SIG-M5 treated with dmso at 0.1 percent for 504 hours (cell line): Measurements from ENCODE around the gene TTC28.
"Not testable (repeated sequence)": the region's sequence is repeated elsewhere in the genome, so short reads cannot be mapped to it uniquely, and the experiment has no call there.

Experiments used
- DNase-seq: peaks from one replicate; lab custom pipeline; 2025; ENCODE audit not compliant: unreplicated experiment; lab: John Stamatoyannopoulos, UW

The TTC28 gene

GRCh38 chr22:28112548-28113043, 567.0 kb downstream of the TTC28 start:
- peak; percentile 25 for DNase-seq

- no peak for DNase-seq
Measured at GRCh38 chr22:28112190-28112544, 567.5 kb downstream of the TTC28 start.

- DNase-seq, result no peak
Measured at GRCh38 chr22:28111501-28112189, 568.0 kb downstream of the TTC28 start.

DNA sequence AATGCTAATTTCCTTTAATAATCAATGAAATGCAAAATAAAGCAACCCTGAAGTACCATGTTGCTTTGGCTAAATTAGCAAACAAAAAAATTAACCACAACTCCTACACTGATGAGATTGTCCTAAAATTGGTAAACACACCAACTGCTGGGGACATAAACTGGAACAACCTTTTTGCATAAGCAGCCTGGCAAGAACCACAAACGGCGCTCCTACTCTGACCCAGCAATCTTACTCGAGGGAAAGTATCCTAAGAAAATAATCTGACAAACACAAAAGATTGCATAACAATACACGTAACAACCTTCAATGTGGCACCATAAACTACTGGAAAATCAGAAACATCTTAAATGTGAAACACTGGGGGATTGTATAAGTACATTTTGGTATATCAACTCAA, 570.8 kb downstream of the TTC28 start:
- DNase-seq, result no peak

GRCh38 chr22:28106617-28107016, 573.0 kb downstream of the TTC28 start:
- DNase-seq, result no peak

DNA sequence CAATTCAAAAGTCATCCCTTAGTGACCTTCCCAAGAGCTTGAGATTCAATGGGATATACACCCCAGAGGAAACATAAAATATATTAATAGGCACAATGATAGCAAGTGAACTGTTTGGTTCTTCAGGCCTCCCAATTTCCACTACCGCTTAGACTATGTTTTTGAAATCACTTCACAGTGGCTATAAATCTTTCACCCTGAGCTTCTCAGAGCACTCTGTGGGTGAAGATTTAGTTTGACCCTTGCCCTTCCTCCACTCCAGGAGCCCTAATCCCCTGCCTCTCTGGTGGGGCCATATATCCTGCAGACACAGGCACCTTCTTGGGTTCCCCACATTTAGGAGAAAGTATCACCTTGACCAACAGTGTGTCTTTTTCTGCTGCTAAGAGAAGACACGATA, 573.7 kb downstream of the TTC28 start:
- no peak for DNase-seq

- DNase-seq, result no peak
Measured at GRCh38 chr22:28105413-28105812, 574.2 kb downstream of the TTC28 start.

DNA sequence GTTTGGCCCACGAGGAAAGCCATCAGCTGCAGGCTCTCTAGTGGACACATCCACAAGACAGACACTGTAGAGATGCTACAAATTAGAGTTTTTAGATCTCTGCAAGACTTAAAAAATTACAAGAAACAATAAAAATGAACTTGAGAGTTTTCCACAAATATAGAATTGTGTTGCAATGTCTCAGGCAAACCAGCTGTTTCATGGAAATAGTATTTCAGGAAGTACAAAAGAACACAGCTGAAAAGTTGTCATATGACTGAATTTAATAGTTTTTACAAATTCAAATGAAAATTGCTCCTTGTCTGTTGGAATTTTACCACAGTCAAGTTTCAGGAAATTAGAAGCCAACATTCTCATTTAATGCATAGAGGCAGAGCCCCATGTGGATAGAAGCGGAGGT, 576.0 kb downstream of the TTC28 start:
- no peak for DNase-seq

- DNase-seq, result no peak
Measured at GRCh38 chr22:28102151-28102812, 577.4 kb downstream of the TTC28 start.

- DNase-seq, result no peak
Measured at GRCh38 chr22:28097627-28098026, 582.0 kb downstream of the TTC28 start.

GRCh38 chr22:28096161-28096560, 583.5 kb downstream of the TTC28 start:
- DNase-seq, result no peak

DNA sequence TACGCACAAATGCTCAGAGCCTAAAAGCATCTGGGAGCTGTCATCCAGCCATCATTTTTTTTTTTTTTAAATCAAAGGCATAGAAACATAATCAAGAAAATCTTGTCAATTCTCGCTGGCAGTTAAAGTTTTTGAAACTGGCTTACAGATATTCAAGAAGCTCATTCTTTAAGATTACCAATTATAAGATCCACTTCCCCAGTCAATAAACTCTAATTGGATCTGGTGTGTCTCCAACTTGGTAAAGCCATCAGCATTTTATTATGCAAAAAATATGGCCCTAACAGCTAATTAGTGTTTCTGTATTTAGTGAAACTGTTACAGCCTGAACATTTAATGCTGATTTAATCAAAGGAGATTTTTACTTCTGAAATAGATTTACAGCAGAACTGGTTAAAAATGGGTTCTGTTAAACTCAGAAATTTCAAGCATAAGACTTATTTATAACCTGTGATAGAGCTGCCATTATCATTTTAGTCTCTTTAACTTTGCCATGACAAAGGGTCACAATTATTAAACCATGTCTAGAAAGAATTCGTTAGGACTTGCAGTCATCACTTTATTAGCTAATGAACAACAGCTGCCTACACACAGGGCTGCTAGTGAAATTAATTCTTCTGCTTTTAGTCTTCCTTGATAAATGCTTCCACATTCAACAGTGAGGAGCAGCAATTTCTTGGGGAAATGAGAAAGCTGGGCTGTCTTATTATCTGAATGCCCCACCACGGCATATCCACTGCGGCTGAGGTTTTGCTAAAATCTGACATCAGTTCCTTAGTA, 584.1 kb downstream of the TTC28 start:
- no peak for DNase-seq

- no peak for DNase-seq
Measured at GRCh38 chr22:28094771-28095170, 584.9 kb downstream of the TTC28 start.

- no peak for DNase-seq
Measured at GRCh38 chr22:28093711-28094110, 585.9 kb downstream of the TTC28 start.

DNA sequence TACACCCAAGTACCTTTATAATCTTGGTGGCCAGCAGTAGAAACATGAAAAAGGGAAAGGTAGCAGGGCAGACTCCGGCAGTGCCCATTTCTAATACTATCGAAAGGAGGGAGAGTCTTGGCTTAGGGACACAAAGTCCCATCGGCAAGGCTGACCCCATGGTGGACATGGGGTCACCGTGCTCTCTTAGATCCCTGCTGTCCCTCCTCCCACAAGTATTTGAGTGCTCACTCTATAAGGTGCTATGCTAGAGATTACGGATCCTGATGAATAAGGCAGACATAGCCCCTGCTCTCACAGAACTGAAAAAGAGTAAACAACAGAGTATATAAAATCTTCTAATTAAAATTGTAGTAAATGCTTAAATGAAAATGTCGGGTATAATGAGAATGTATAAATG, 588.2 kb downstream of the TTC28 start:
- no peak for DNase-seq

- not testable (repeated sequence) for DNase-seq
Measured at GRCh38 chr22:28089541-28089940, 590.1 kb downstream of the TTC28 start.

DNA sequence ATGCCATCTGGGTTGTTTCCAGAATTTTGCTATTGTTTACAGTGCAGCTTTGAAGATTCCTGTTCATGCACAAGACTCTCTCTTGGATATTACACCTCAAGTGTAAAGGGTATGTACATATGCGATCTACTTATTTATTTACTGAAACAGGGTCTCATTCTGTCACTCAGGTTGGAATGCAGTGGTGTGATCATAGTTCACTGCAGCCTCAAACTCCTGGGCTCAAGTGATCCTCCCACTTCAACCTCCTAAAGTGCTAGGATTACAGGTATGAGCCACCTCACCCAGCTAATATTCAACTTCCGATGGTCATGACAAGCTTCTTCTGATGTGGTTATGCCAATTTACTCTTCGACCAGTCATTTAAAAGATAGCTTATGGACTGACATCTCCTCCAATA, 602.5 kb downstream of the TTC28 start:
- DNase-seq, result no peak

DNA sequence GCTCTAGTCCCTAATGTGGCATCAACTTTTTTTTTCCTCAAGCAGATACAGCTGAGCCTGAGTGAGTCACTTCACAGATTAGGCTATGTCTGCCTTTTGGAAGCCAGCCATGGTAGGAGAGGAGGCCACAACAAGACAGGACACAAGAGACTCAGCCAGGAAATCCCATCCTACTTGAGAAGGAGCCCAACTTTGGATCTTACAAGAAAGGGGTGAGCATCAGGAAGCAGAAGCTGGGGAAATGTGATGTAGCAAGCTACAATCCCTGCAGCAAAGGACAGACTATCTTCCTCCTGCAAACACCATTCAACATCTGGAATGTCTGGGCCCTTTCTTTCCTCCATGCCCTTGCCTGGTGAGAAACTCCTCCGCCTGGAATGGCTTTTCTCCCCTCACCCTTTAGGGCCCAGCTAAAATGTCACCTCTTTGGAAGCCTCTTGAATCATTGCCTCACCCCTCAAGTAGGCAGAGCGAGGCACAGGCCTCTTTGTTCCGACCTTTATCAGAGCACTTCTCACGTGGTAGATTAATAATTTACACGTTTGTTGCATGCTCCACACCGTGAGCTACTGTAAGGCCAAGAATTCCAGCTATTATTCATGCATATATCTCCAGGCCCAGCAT, 604.2 kb downstream of the TTC28 start:
- no peak for DNase-seq

GRCh38 chr22:28074526-28074925, 605.1 kb downstream of the TTC28 start:
- DNase-seq, result no peak

DNA sequence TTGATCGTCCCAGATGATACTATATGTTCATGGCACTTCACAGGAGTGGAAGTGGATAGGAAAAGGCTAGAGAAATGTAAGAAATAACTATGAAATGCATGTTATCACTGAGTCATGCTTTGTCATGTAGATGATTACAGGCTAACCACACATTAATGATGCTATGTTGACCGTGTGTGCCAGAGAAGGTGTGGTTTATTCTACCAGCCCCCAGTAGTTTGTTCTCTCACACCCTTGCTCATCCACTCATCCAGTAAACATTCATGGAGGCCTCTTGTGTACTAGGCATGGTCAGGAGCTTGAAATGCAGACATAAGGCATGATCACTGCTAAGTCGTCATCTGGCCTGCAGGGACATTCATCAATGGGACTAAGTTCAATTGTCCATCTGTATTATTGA, 607.6 kb downstream of the TTC28 start:
- no peak for DNase-seq

- DNase-seq, result no peak
Measured at GRCh38 chr22:28068826-28069225, 610.8 kb downstream of the TTC28 start.

- DNase-seq, result no peak
Measured at GRCh38 chr22:28064920-28065319, 614.7 kb downstream of the TTC28 start.
